CD4-positive, alpha-beta T cell (primary cell): ENCODE results near the gene RNF5. TPM values are rescaled to one million over a fixed set of nuclear protein-coding genes. Genes with fewer than 3 reads are reported as not detected.

ENCODE experiments used
- ATAC-seq: fragments of 200-7000 bp; cut with Tn5 transposase; one replicate; pipeline ENCODE4 v1.10.0; 2022; ENCODE audit warnings: mild to moderate bottlenecking; ENCODE audit not compliant: poor library complexity
- CTCF ChIA-PET: fragments of 350-600 bp; sonication (Branson Sonifier 250); formaldehyde crosslinking; loops from one replicate; lab custom pipeline; 2021; ENCODE audit warnings: antibody characterized with exemption, inconsistent platforms; lab: Charles Lee
- POLR2A ChIA-PET: fragments of 350-600 bp; sonication (Branson Sonifier 250); formaldehyde crosslinking; loops from one replicate; lab custom pipeline; 2021; ENCODE audit warnings: antibody characterized with exemption, inconsistent platforms; lab: Charles Lee
- DNase-seq, 14 experiments: peaks; one replicate each; pipeline ENCODE4 v3.0.0-alpha.2; 2013 to 2020; ENCODE audit warnings: mixed read lengths in 2 of 14
- H3K27ac ChIP-seq, 2 donors: one replicate each; pipeline versions ENCODE4 v1.5.1 to v1.7.0; 2013; ENCODE audit warnings: low read length in 2 of 2, low read depth in 1 of 2, mild to moderate bottlenecking in 1 of 2
- H3K27me3 ChIP-seq, 2 experiments: 1 replicate in 1 of 2; 2 replicates in 1 of 2; pipeline versions ENCODE4 v1.6.1 to v1.7.0; 2013; ENCODE audit warnings: low read length in 2 of 2, control low read depth in 1 of 2, mild to moderate bottlenecking in 1 of 2, moderate library complexity in 1 of 2; ENCODE audit not compliant: insufficient read depth in 2 of 2, control insufficient read depth in 1 of 2
- H3K36me3 ChIP-seq: one replicate; pipeline ENCODE4 v1.6.1; 2013; ENCODE audit warnings: low read length, control low read depth; ENCODE audit not compliant: insufficient read depth
- H3K4me1 ChIP-seq: one replicate; pipeline ENCODE4 v1.6.1; 2013; ENCODE audit warnings: low read length, control low read depth; ENCODE audit not compliant: insufficient read depth
- H3K4me3 ChIP-seq: one replicate; pipeline ENCODE4 v1.5.1; 2013; ENCODE audit warnings: mild to moderate bottlenecking, low read length, moderate library complexity
- H3K9me3 ChIP-seq, 2 experiments: 1 replicate in 1 of 2; 2 replicates in 1 of 2; pipeline versions ENCODE4 v1.6.1 to v1.7.0; 2013; ENCODE audit warnings: low read length in 2 of 2, mild to moderate bottlenecking in 2 of 2, control low read depth in 1 of 2, moderate library complexity in 1 of 2; ENCODE audit not compliant: control insufficient read depth in 1 of 2, insufficient read depth in 1 of 2
- H3K27ac Mint-ChIP-seq: one replicate; pipeline ENCODE4 v1.8.0; 2020; ENCODE audit warnings: mixed read lengths
- H3K27me3 Mint-ChIP-seq: one replicate; pipeline ENCODE4 v1.8.0; 2021; ENCODE audit warnings: mixed read lengths
- H3K36me3 Mint-ChIP-seq: one replicate; pipeline ENCODE4 v1.8.0; 2021; ENCODE audit warnings: low read depth, mixed read lengths
- H3K4me1 Mint-ChIP-seq: one replicate; pipeline ENCODE4 v1.8.0; 2021; ENCODE audit warnings: low read depth, mixed read lengths
- H3K4me3 Mint-ChIP-seq: one replicate; pipeline ENCODE4 v1.8.0; 2020; ENCODE audit warnings: mild to moderate bottlenecking, mixed read lengths
- H3K9me3 Mint-ChIP-seq: one replicate; pipeline ENCODE4 v1.8.0; 2020; ENCODE audit warnings: mixed read lengths
- CTCF ChIP-seq: fragments of 200-600 bp; IDR thresholded peaks from one replicate; pipeline ENCODE4 v1.8.0; 2022; ENCODE audit warnings: antibody characterized with exemption, mild to moderate bottlenecking
- intact Hi-C, 2 experiments: fragments of 100-400 bp; cut with DNase I in 1 of 2; cut with micrococcal nuclease in 1 of 2; formaldehyde crosslinking; loops; one replicate each; pipeline versions ENCODE4 v1.15.1 to v1.9.0; 2023 to 2025; cut with DNase I, micrococcal nuclease
- total RNA-seq, 174 experiments: library from RNA in 2 of 174; stranded (reverse) in 2 of 174; gene quantifications; one replicate each; pipeline ENCODE4 v1.2.3 and lab custom pipeline; 2021 to 2026

Gene RNF5
- total RNA-seq, 2 experiments from 2014 or later: 9.6 to 9.9 TPM

GRCh38 chr6:32149932-32150870 lies 28.0 kb upstream of the RNF5 start:
- DNase-seq (peak in 1 of 14 experiments; percentile 9), ATAC-seq (no peak)
- intact Hi-C loops: loop anchor here (5.0 to 10.0 kb wide), 2 partner anchors 42 to 105 kb away; partner anchors contain the start of genes GPSM3 (in 1 of the 2) and PBX2 (in 1 of the 2)
- Mint-ChIP-seq H3K4me1 (peaks cover 65% of the 10 kb centered on the region), H3K27ac (peak overlapping the region; percentile 73), H3K4me3 (peak overlapping the region; percentile 76), H3K9me3 (no peaks in the 10 kb centered on the region), H3K36me3 (peaks cover 15% of the 10 kb centered on the region), H3K27me3 (peaks cover 32% of the 10 kb centered on the region)
- Histone ChIP-seq H3K27me3 (peaks cover 11 to 26% of the 10 kb centered on the region in 2 experiments), H3K9me3 (peaks cover 0 to 11% of the 10 kb centered on the region in 2 experiments), H3K4me1 (peaks cover 62% of the 10 kb centered on the region), H3K4me3 (no peak overlapping the region), H3K36me3 (no peaks in the 10 kb centered on the region), H3K27ac (no peak overlapping the region)
- no peak for TF ChIP-seq CTCF
- ChIA-PET POLR2A (interaction anchor here (1.0 to 2.2 kb wide), 2 partner anchors 19 to 45 kb away, joined by 4 to 8 read pairs; partner anchors contain the start of gene FKBPL), CTCF (interaction anchor here (1.8 kb wide), 1 partner anchor 45 kb away, joined by 4 read pairs; no protein-coding TSS in a partner anchor)

GRCh38 chr6:32151181-32151862 lies 26.9 kb upstream of the RNF5 start:
- Mint-ChIP-seq H3K9me3 (no peaks in the 10 kb centered on the region), H3K4me1 (peaks cover 71% of the 10 kb centered on the region), H3K27me3 (peaks cover 32% of the 10 kb centered on the region), H3K27ac (peak overlapping the region; percentile 73), H3K36me3 (peaks cover 15% of the 10 kb centered on the region), H3K4me3 (peak overlapping the region; percentile 72)
- ATAC-seq (peak; percentile 19), DNase-seq (peak in 2 of 14 experiments; percentile 24 to 31)
- H3K9me3 ChIP-seq: peaks cover 0 to 11% of the 10 kb centered on the region in 2 experiments
- intact Hi-C loops: loop anchor here in 1 of 2 experiments (10.0 kb wide), 1 partner anchor 107 kb away; no protein-coding TSS in a partner anchor
- no peak overlapping the region for H3K27ac ChIP-seq
- TF ChIP-seq CTCF: no peak
- H3K36me3 ChIP-seq: no peaks in the 10 kb centered on the region
- POLR2A ChIA-PET: interaction anchor here (0.6 to 2.2 kb wide), 4 partner anchors 20 to 602 kb away, joined by 3 to 8 read pairs (median 6); partner anchors contain the start of genes ATF6B and FKBPL
- H3K4me3 ChIP-seq: peak overlapping the region; percentile 32
- peaks cover 69% of the 10 kb centered on the region for H3K4me1 ChIP-seq
- peaks cover 11 to 26% of the 10 kb centered on the region in 2 experiments for H3K27me3 ChIP-seq
- CTCF ChIA-PET: interaction anchor here (1.7 to 1.8 kb wide), 2 partner anchors 33 to 44 kb away, joined by 4 read pairs; no protein-coding TSS in a partner anchor
